HEK293 (cell line): ENCODE results near the gene SCAF4.

Experiments used
- CTCF ChIA-PET: fragments of 350-600 bp; formaldehyde crosslinking; extraction: SDS; loops from one replicate; lab custom pipeline; 2021; ENCODE audit warnings: antibody characterized with exemption; lab: Yijun Ruan, JAX
- POLR2A ChIA-PET: fragments of 300-600 bp; formaldehyde crosslinking; extraction: SDS; loops from one replicate; lab custom pipeline; 2020; ENCODE audit warnings: antibody characterized with exemption, inconsistent platforms; lab: Yijun Ruan, JAX
- H3K27ac ChIP-seq: fragments of 200-500 bp; sonication (Bioruptor generic); 2 replicates; pipeline ENCODE4 v1.5.1; 2014; ENCODE audit warnings: low read depth, low read length, control low read depth, inconsistent platforms; ENCODE audit errors: extremely low read depth
- H3K36me3 ChIP-seq, 2 experiments: fragments of 200-500 bp in 1 of 2; sonication (Bioruptor generic) in 1 of 2; 1 replicate in 1 of 2; 2 replicates in 1 of 2; pipeline ENCODE4 v1.5.1; 2014 to 2017; ENCODE audit warnings: inconsistent platforms in 2 of 2, low read length in 2 of 2; ENCODE audit not compliant: control insufficient read depth in 2 of 2, insufficient read depth in 1 of 2
- H3K4me1 ChIP-seq: fragments of 200-500 bp; sonication (Bioruptor generic); 2 replicates; pipeline ENCODE4 v1.5.1; 2014; ENCODE audit warnings: mild to moderate bottlenecking, low read length, inconsistent platforms; ENCODE audit not compliant: control insufficient read depth, insufficient read depth
- H3K4me3 ChIP-seq: 2 replicates; pipeline ENCODE4 v1.5.1; 2011; ENCODE audit warnings: low read depth, mild to moderate bottlenecking, control low read depth, low read length, moderate library complexity
- H3K9me3 ChIP-seq: fragments of 200-500 bp; sonication (Bioruptor generic); 2 replicates; pipeline ENCODE4 v1.5.1; 2014; ENCODE audit warnings: low read depth, low read length, inconsistent platforms; ENCODE audit not compliant: control insufficient read depth, insufficient read depth
- BCL11A ChIP-seq: fragments of 450-650 bp; formaldehyde crosslinking; IDR thresholded peaks from 2 replicates; pipeline ENCODE4 v1.5.1; 2016; ENCODE audit warnings: low read depth, missing biosample characterization, missing genetic modification characterization
- PRDM1 ChIP-seq: fragments of 450-650 bp; formaldehyde crosslinking; IDR thresholded peaks from 2 replicates; pipeline ENCODE4; 2016; ENCODE audit warnings: missing biosample characterization, missing genetic modification characterization
- SETDB1 ChIP-seq: IDR thresholded peaks from one replicate; pipeline ENCODE4 v1.6.1; 2017; ENCODE audit warnings: mild to moderate bottlenecking, low read length, moderate library complexity, mixed read lengths; ENCODE audit not compliant: insufficient read length
- TRIM28 ChIP-seq: IDR thresholded peaks from 2 replicates; pipeline ENCODE4 v1.6.1; 2011; ENCODE audit warnings: low read length, control low read depth, borderline replicate concordance
- ZNF121 ChIP-seq: fragments of 450-650 bp; formaldehyde crosslinking; IDR thresholded peaks from 2 replicates; pipeline ENCODE4 v1.5.1; 2016; ENCODE audit warnings: missing biosample characterization, missing genetic modification characterization
- ZNF184 ChIP-seq: fragments of 450-650 bp; IDR thresholded peaks from 2 replicates; pipeline ENCODE4 v1.5.1; 2018; ENCODE audit warnings: missing biosample characterization, mild to moderate bottlenecking, missing genetic modification characterization
- ZNF324 ChIP-seq: fragments of 450-650 bp; formaldehyde crosslinking; IDR thresholded peaks from 2 replicates; pipeline ENCODE4 v1.5.1; 2016; ENCODE audit warnings: missing biosample characterization, missing genetic modification characterization
- ZNF335 ChIP-seq: fragments of 450-650 bp; formaldehyde crosslinking; conservative IDR thresholded peaks from 2 replicates; pipeline ENCODE4 v1.5.1; 2016; ENCODE audit warnings: missing biosample characterization, missing genetic modification characterization
- ZNF341 ChIP-seq: fragments of 450-650 bp; formaldehyde crosslinking; IDR thresholded peaks from 2 replicates; pipeline ENCODE4; 2016; ENCODE audit warnings: low read depth, missing biosample characterization, missing genetic modification characterization
- ZNF391 ChIP-seq: fragments of 450-650 bp; formaldehyde crosslinking; IDR thresholded peaks from 2 replicates; pipeline ENCODE4 v1.5.1; 2016; ENCODE audit warnings: low read depth, missing biosample characterization, missing genetic modification characterization, borderline replicate concordance
- ZNF398 ChIP-seq: fragments of 450-650 bp; formaldehyde crosslinking; IDR thresholded peaks from 2 replicates; pipeline ENCODE4 v1.5.1; 2017; ENCODE audit warnings: missing biosample characterization, missing genetic modification characterization
- ZNF558 ChIP-seq: fragments of 450-650 bp; formaldehyde crosslinking; IDR thresholded peaks from 2 replicates; pipeline ENCODE4 v1.5.1; 2016; ENCODE audit warnings: missing biosample characterization, missing genetic modification characterization
- ZNF629 ChIP-seq: fragments of 450-650 bp; formaldehyde crosslinking; IDR thresholded peaks from 2 replicates; pipeline ENCODE4 v1.5.1; 2017; ENCODE audit warnings: missing biosample characterization, missing genetic modification characterization
- ZNF707 ChIP-seq: fragments of 450-650 bp; formaldehyde crosslinking; IDR thresholded peaks from 2 replicates; pipeline ENCODE4 v1.5.1; 2016; ENCODE audit warnings: missing biosample characterization, missing genetic modification characterization
- ZSCAN16 ChIP-seq: fragments of 450-650 bp; formaldehyde crosslinking; IDR thresholded peaks from 2 replicates; pipeline ENCODE4 v1.5.1; 2016; ENCODE audit warnings: missing biosample characterization, missing genetic modification characterization
- ZSCAN18 ChIP-seq: fragments of 450-650 bp; formaldehyde crosslinking; IDR thresholded peaks from 2 replicates; pipeline ENCODE4 v1.5.1; 2016; ENCODE audit warnings: missing biosample characterization, missing genetic modification characterization
- ZSCAN5A ChIP-seq: fragments of 450-650 bp; formaldehyde crosslinking; IDR thresholded peaks from 2 replicates; pipeline ENCODE4 v1.5.1; 2016; ENCODE audit warnings: missing biosample characterization, missing genetic modification characterization
- ZXDB ChIP-seq: fragments of 450-650 bp; formaldehyde crosslinking; IDR thresholded peaks from 2 replicates; pipeline ENCODE4 v1.5.1; 2016; ENCODE audit warnings: missing biosample characterization, missing genetic modification characterization
- TF ChIP-seq, protein P1 (sequence below): fragments of 450-650 bp; IDR thresholded peaks from 2 replicates; pipeline ENCODE4 v1.5.1; 2018; ENCODE audit warnings: missing biosample characterization, mild to moderate bottlenecking, missing genetic modification characterization
- TF ChIP-seq, protein P2 (sequence below): fragments of 450-650 bp; formaldehyde crosslinking; IDR thresholded peaks from 2 replicates; pipeline ENCODE4 v1.5.1; 2016; ENCODE audit warnings: missing biosample characterization, missing genetic modification characterization

SCAF4 gene

GRCh38 chr21:31726407-31726806, 5.5 kb downstream of the SCAF4 start:
- Histone ChIP-seq H3K27ac (no peak overlapping the region), H3K4me1 (peaks cover 19% of the 10 kb centered on the region), H3K36me3 (no peaks in the 10 kb centered on the region; a peak in 1 of 3 replicates), H3K9me3 (no peaks in the 10 kb centered on the region)
- CTCF ChIA-PET: interaction anchor here (0.7 kb wide), 1 partner anchor 643 kb away, joined by 4 read pairs; no protein-coding TSS in a partner anchor
- TF ChIP-seq TRIM28 (no peak), ZNF121 (peak; percentile 86), SETDB1 (no peak), ZSCAN5A (tag by site-specific recombination) (0 out of 2 replicates have a peak, but pooled peaks have one; percentile 4), PRDM1 (tag by site-specific recombination) (no peak)
- TF ChIP-seq, all 188 proteins: peak for 2
- no peak overlapping the region for H3K4me3 ChIP-seq
- POLR2A ChIA-PET: no interaction called here

- peaks cover 25% of the 10 kb centered on the region for H3K4me1 ChIP-seq
- H3K27ac ChIP-seq: no peak overlapping the region
- H3K4me3 ChIP-seq: no peak overlapping the region
- H3K36me3 ChIP-seq: no peaks in the 10 kb centered on the region; a peak in 1 of 3 replicates
- CTCF ChIA-PET: no interaction called here
- no peaks in the 10 kb centered on the region for H3K9me3 ChIP-seq
- TF ChIP-seq ZNF707: no peak
- TF ChIP-seq, protein P1, sequence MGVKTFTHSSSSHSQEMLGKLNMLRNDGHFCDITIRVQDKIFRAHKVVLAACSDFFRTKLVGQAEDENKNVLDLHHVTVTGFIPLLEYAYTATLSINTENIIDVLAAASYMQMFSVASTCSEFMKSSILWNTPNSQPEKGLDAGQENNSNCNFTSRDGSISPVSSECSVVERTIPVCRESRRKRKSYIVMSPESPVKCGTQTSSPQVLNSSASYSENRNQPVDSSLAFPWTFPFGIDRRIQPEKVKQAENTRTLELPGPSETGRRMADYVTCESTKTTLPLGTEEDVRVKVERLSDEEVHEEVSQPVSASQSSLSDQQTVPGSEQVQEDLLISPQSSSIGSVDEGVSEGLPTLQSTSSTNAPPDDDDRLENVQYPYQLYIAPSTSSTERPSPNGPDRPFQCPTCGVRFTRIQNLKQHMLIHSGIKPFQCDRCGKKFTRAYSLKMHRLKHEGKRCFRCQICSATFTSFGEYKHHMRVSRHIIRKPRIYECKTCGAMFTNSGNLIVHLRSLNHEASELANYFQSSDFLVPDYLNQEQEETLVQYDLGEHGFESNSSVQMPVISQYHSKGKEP (tag by site-specific recombination): 0 out of 2 replicates have a peak, but pooled peaks have one; percentile 43
- TF ChIP-seq ZNF324 (tag by site-specific recombination): no peak
- TF ChIP-seq ZXDB: no peak
- TF ChIP-seq ZNF398 (tag by site-specific recombination): no peak
- no peak for TF ChIP-seq ZSCAN18 (tag by site-specific recombination)
- TF ChIP-seq ZNF335 (tag by site-specific recombination): no peak
- no peak for TF ChIP-seq BCL11A (tag by site-specific recombination)
- TF ChIP-seq ZNF629: 0 out of 2 replicates have a peak, but pooled peaks have one; percentile 21
- TF ChIP-seq ZSCAN16 (tag by site-specific recombination): no peak
- no peak for TF ChIP-seq ZNF341 (tag by site-specific recombination)
- TF ChIP-seq, protein P2, sequence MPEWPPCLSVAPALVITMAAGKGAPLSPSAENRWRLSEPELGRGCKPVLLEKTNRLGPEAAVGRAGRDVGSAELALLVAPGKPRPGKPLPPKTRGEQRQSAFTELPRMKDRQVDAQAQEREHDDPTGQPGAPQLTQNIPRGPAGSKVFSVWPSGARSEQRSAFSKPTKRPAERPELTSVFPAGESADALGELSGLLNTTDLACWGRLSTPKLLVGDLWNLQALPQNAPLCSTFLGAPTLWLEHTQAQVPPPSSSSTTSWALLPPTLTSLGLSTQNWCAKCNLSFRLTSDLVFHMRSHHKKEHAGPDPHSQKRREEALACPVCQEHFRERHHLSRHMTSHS: no peak
- TF ChIP-seq ZNF558 (tag by site-specific recombination): 0 out of 2 replicates have a peak, but pooled peaks have one; percentile 12
- no peak for TF ChIP-seq ZNF184 (tag by site-specific recombination)
- TF ChIP-seq ZNF391 (tag by site-specific recombination): no peak
- POLR2A ChIA-PET: no interaction called here
Measured at GRCh38 chr21:31725202-31725839, 6.6 kb downstream of the SCAF4 start.
